Hematopoietic multipotent progenitor cell treated with erythropoietin and hydrocortisone succinate and interleukin-3 and kit ligand, for 15 days (in vitro differentiated cells): ENCODE data around the gene SHISAL1.

ENCODE experiments used
- DNase-seq: peaks from one replicate; pipeline ENCODE4 v3.0.0-alpha.2; 2015; ENCODE audit warnings: low spot score

The SHISAL1 gene

DNA sequence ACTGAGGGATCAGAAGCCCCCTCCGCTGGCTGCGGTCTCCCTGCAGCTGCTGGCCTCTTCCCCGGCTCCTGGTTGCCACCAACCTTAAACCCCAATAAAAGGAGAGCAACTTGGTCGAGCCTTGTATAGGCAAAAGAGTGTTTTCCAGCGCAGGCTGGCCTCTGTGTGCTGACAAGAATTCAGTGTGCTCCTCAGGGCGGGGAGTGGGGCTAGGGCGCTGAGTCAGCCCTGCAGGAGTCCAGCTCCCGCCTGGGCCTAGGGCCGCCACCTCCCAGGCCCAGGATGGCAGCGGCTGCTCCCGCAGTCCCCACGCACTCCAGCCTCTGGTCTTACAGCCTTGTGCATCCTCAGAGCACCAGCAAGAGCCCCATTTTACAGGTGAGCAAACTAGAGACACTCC, at the start of gene SHISAL1:
Gene SHISAL1 (minus strand): TSS at position 186 of the 400 bp plus-strand sequence. CDS start 12,006 bp downstream, outside the sequence.
- DNase-seq: no peak

DNA sequence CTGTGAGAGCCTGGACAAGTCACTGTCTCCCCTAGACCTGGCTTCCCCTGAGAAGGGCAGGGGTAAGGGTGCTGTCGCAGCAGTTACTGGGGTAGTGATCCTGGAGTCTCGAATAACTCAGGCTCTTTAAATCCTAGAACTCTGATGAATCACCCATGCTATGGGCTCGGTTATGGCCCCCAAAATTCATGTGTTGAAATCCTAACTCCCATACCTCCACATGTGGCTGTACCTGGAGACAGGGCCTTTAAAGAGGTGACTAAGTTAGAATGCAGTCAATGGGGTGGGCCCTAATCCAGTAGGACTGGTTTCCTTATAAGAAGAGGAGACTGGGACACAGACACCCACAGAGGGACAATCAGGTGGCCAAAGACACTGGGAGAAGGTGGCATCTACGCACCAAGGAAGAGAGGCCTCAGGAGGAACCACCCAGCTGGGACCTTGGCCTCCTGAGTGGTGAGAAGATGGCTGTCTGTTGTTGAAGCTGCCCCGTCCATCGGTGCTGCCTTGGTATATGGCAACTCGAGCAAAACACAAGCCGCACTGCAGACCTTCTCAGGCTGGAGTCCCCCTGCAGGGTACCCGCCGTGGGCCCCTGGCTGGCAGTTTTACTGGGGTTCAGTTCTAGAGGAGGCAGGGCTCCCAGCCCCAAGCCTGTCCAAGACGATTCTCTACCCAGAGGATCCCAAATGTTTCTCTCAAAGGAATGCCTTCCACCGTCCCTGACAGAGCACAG, 48.8 kb upstream of the SHISAL1 start:
- DNase-seq: no peak

DNA sequence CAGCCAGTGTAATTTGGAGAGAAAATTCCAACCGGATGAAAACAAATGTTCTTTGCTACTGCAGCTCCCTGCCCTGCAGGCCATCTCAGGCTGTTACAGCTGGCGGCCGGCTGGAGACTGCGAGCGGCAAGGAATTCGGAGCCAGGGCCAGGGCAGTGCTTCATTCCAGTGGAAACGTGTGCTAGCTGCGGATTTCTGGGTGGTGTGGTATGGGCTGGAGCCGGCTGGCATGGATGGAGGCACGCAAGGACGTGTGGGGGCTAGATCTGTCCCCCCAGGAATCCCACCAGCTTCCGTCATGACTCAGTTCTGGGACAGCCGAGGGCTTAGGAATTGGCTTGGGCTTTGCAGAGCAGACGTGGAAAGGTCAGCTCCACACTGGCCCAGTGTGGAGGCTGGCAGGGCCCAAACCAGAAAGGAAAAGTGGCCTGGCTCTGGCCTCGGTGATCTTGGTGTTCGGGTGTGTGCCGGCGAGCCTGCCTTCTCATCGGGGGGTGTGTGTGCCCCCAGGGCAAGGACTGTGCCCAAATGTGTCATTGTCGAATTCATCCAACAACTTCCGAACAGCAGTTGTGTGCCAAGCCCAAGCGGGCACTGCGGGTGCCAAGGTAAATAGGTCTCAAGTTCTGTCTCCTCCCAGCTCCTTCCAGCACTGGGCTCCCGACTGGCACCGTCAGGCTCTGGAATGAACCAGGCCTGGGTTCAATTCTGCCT, 48.1 kb upstream of the SHISAL1 start:
- no peak for DNase-seq

DNA sequence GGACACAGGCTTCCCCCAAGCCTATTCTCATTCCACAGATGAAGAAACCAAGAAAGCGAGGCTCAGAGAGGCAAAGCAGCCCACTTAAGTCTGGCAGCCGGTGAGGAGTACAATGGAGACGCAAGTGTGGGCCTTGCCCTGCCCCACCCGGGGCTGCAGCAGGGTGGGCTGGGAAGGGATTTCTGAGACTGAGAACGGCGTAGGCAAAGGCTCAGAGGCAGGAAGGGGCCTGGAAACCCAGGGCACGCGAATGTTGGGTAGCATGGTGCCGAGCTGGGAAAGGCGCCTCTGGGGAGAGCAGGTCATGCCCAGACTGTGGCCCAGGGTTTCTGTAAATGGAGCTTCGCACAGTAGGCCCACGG, 47.5 kb upstream of the SHISAL1 start:
- DNase-seq: no peak

DNA sequence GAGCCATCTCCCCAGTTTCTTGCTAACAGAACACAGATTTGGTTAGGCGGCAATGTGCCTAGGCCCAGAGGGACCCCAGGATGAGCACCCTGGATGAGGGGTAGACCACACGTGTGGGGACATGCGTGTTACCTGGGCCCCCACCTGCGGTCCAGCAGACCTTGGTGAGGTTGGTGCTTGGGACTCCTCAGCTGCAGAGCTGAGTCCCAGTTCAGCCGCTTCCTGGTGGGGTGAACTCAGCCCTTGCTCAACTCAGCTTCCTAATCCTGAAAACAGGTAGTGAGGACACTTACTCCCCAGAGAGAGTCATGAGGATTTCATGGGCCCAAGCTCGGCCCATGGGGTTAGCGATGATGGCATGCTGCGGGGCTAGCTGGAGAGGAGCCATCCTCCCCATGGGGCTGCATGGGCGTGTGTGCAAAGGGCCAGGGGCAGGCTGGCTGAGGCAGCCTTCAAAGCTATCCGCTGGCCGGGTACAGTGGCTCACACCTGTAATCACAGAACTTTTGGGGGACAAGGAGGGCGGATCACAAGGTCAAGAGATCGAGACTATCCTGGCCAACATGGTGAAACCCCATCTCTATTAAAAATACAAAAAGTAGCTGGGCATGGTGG, 46.9 kb upstream of the SHISAL1 start:
- DNase-seq: no peak

DNA sequence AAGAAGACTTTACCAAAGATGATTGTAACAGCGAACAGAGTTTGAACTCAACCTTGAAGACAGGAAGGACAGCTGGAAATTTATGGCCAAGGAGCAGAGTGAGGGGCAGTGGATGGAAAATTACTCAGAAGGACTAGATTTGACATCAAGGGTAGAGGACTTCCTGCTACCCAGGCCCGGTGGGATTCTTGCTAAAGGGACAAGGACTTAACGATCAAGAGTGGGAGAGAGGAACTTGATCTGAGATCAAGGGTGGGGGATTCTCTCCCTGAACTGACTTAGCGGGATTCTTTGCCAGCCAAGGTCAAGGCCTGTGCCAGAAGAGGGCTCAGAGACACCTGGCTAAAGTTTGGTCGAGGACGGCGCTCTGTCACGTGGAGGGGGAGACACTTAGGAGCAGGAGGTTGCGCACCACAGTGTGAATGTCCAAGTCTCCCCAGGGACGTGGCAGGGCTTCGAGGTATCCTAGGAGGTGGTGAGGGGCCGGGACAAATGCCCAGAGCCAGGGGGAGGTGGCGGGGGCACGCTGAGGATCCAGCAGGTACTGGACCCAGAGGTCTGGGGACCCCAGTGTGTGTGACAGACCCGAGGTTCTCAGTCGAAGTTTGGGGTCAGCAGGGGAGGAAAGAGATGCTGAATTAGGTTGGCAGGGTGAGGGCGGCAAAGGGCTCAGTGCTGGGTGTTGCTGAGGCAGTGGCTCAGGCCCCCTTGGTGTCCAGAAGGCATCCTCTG, 46.1 kb upstream of the SHISAL1 start:
- no peak for DNase-seq

DNA sequence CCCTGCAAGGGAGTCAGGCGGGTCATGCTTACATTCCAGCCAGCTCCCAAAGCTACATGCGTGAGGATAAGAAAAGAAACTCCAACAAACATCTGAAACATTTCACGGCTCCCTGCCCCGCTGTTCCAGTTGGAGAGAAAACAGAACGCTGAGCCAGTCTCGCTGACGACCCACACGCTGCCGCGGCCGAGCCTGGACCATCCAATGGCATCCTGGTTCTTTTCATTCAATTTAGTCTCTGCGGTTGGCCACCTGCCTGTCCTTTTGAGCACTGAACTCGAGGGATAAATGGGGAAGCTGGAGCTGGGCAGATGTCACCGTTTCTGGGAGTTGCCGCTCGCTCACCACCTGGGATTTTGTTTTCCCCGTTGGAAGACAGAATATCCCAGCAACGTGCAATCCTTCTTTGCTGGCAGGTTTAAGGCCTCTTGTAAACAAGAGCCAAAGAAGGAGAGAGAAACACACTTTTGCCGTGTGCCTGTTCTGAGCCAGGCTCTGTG, 45.3 kb upstream of the SHISAL1 start:
- no peak for DNase-seq

DNA sequence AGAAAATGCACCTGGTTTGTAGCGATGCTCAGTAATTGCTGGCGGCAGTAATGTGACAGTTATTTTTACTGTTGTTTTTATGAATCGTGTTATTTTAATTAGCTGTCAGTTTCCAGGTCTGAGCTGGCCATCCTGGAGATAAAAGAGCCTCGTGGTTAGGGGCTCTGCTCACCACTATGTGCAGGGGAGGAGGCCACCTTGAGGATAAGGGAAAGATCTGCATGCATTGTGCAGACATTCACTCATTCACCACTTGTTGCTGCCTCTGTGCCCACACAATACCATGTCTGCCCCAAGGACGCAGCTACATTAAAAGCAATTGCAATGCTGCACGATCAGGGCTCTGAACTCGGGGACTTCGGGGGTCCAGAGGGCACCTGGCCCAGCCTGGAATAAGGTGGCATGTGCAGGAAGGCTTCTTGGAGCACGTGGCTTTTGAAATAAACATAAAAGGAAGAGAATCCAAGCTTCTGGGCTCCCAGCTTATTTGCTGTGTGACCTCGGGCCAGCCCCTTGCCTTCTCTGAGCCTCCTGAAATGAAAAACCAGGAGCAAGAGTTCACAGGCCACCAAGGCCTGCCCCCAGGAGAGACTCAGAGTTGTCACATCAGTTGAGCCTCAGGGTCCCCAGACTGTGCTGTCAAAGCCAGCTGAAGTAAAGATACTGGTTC, 44.7 kb upstream of the SHISAL1 start:
- DNase-seq: no peak

DNA sequence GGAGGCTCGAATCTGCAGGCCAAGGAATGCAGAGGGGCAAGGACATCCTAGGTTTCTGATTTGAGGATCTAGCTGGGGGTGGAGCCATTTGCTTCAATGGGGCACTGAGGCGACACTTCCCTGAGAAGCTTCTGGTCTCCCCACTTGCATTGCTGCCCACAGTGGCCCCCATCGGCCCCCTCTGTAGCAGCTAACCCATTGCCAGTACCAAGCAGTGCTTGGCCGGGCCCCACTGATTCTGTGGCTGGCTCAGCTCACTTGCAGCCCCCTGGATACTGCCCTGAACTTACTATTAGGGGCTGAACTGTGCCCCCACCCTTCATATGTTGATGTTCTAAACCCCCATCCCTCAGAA, 42.9 kb upstream of the SHISAL1 start:
- DNase-seq: no peak

DNA sequence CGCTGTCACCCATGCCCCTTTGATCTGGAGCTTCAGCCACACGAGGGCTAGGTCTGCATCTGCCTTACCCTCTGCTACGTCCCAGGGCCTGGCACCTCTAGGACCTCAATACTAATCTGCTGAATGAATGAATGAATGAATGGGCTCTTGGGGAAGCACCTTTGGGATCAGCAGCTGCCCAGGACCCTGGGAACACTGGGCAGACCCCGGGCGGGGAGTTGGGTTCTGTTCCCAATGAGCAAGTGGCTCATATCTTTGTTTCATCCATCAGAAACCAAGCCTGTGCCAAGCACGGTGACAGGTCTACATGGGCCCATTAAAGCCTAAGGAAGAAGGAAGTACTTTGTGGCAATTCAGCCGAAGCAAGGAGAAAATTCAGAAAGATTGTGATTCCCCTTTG, 41.5 kb upstream of the SHISAL1 start:
- DNase-seq: no peak

DNA sequence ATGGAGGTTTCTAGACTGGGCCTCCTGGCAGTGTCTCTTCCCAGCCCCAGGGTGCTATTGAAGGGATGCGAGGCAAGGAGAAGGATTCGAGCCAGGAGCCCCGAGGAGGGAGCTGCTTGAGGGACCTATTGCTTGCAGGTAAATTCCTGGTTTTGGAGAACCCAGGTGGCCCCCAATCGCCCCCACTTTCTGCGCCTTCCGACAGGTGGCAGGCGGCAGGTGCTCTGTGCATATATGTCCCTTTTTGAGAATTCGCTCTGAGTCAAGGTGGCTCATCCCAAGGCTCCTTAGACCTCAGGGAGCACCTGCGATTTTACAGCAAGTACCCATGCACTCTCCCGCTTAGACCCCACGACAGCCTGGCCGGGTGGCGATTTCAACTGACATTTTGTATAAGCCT, 40.3 kb upstream of the SHISAL1 start:
- DNase-seq: no peak

DNA sequence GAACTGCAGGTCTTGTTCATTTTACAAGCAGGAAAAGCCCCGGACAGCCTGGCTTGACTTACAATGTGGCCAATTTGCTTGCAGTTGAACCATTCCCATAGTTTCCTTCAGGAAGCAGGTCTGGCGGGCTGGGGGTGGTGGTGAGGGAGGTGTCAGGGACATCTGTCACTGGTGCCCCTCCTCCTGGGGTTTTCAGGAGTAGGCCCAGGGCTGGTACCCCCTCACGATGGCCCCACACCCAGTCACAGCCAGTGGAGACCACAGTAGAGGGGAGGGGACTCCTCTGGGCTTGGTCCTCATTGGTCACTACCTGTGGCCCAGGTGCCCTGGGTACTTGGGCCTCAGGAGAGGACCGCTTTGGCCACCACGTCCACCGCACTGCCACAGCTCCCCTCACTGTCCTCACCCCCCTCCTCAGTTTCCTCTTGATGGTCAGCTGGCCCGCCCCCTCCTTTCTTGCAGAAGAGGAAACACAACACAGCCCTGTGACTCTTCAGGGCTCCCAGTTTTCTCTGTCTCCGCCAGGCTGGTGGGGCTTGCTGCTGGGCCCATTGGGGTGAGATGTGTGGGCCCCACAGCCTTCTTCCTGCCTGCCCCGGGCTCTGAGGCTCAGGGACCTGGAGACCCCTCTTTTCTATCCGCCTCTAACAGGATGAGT, 39.8 kb upstream of the SHISAL1 start:
- DNase-seq: no peak

DNA sequence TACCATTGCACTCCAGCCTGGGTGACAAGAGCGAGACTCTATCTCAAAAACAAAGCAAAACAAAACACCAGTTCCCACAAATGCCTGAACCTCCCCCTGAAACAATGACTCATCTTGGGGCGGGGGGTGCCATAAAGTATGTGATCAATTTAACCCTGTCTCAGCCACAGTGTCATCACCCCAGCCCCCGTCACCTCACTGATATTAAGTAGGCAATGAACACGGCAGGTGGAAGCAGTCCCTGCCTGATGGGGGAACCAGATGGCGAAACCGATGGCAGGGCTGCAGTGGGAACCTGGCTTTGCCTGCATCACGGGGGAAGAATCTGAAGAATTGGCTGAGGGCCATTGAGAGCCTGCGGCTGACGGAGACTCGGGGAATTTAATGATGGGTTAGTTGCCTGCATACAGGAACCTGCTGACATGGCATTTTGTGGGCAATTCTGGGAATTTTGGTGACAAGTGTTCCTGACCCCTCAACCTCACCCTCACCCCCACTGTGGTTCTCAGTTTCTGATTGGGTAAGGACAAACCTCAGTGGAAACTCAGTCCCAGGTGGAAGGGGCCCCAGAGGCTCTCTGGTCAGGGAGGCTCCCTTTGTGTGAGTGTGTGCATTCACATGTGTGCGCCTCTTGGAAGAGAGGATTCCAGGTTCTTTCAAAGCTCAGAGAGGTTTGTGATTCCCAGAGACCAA, 39.1 kb upstream of the SHISAL1 start:
- no peak for DNase-seq

DNA sequence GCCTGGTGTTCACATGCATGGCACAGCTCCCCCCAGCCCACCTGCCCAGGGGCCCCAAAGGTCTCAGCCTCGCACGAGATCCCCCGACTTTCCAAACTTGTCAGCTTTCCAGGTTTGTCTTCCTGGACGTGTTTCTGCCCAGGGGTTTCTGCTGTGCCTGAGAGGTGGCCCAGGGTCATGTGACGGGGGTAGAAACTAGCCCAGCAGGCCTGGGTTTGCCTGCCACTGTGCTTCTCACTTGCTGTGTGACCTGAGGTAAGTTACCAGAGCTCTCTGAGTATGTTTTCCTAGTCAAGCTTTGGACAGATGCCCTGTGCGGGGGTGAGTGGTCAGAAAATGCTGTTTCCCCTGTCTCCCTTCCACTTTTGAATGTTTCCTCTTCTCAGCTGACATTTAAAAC, 38.3 kb upstream of the SHISAL1 start:
- DNase-seq: no peak

DNA sequence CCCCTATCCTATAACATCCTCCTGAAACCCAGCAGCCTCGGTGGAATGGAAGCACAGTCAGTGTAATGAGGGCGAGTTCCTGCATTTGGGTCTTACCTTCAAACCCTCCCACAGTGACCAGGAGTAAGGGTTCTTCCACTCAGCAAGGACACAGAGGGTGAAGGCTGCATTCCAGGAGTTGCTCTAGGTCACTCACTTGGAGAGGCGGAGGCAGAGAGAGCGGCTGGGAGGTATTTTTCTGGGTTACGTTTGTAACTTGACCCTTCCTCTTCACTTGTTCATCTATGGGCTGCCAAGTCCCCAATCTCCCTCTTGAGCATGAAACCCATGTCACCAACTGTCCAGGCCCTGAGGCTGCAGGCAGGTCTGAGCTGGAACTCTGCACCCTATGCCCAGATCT, 36.8 kb upstream of the SHISAL1 start:
- no peak for DNase-seq

DNA sequence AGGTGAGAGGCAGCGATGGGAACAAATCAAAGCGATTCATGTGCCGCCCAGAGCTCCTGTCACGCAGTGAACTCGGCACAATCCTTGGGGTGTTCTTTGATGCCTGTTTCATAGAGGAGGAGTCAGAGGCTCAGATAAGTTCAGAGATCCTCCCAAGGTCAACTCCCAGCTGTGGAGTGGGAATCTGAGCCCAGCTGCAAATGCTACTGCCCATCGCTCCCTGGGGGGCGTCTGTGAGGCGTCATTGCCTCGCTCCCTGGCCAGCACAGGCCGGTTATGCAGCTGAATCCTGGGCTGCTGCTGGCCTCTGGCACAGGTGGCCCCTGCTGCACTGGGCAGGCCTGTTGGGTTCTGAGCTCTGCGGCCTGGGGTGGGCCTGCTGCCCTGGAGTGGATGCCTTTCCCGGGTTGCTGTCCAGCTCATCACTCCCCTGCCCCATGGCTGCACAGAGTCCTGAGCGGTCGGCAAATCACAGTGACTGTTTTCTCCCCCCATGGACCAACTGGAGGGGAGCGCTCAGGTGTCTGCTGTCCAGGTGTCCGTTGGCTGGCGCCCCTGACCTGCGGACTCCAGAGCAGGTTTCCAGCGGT, 36.3 kb upstream of the SHISAL1 start:
- no peak for DNase-seq

DNA sequence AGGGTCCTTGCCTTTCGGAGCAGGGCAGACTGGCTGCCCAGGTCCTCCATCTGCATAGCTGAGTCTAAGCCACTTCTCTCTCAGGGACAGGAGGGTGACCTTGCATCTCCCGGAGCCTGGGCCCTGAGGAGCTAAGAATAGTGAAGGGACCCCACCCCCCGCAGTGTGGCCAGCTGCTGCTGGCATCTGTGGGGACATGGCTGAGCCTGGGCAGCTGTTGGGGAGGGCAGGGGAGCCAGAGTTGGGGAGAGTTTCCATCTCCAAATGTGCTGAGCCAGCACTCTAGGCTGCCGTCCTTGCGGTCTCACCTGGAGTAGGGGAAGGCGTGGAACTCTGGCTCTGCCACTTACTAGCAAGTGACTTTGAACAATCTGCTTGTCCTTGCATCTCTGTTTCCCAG, 34.8 kb upstream of the SHISAL1 start:
- DNase-seq: no peak

DNA sequence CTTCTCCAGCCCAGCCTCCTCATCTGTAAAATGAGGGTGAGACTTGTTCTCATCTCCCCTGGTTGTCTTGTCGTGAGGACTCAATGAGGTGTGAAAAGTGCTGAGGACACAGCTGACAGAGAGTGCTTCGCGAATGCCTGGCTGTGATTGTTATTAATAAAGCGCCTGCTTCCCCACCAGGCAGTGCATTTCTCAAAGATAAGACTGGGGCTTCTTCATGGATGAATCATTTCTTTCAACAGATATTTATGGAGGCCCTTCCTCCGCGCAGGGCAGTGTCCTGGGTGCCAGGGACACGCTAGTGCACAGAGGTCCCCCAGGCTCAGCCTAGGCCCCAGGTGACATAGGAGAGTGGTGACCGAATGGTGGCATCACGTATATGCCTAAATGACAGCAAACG, 34.3 kb upstream of the SHISAL1 start:
- DNase-seq: no peak

DNA sequence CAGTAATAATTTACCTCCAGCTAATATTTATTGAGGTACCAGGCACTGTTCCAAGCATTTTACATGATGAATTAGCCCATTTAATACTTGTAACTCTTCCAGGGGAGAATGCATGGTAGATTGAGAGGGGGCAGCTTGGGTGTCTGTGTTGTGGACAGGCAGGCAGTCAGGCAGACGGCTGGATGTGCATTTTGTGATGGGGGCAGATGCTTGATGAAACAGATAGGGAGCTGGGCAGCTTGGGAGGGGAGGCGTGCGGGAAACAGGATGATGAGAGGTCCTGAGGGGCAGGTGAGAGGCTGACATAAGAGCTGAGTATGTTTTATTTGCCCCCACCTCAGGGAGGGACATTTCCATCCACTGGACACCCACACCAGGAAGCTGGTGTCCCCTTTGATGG, 33.1 kb upstream of the SHISAL1 start:
- DNase-seq: no peak

DNA sequence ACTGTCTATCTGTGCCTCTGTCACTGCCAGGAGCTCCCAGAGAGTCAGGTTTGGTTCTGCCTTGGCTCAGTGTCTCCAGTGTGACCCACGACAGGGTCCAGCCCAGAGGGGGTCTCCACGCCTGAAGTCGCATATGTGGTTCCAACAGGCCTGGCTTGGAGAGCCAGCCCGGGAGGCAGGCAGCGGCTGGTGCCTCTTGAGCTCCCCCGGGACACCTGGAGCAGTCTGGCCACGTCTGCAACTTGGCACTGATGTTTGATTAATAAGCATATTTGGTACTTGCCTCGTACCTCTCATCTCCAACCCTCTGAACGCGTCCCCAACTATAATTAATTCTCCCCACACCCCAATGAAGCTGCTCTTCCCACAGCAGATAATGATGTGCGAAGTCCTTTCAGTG, 31.7 kb upstream of the SHISAL1 start:
- no peak for DNase-seq
